ENCODE results near the gene AP5B1. TPM values are rescaled to one million over a fixed set of nuclear protein-coding genes. Genes with fewer than 3 reads are reported as not detected.
A peak's percentile ranks its signal among the peaks of the same experiment; 100 is the strongest.

Gene AP5B1, protein sequence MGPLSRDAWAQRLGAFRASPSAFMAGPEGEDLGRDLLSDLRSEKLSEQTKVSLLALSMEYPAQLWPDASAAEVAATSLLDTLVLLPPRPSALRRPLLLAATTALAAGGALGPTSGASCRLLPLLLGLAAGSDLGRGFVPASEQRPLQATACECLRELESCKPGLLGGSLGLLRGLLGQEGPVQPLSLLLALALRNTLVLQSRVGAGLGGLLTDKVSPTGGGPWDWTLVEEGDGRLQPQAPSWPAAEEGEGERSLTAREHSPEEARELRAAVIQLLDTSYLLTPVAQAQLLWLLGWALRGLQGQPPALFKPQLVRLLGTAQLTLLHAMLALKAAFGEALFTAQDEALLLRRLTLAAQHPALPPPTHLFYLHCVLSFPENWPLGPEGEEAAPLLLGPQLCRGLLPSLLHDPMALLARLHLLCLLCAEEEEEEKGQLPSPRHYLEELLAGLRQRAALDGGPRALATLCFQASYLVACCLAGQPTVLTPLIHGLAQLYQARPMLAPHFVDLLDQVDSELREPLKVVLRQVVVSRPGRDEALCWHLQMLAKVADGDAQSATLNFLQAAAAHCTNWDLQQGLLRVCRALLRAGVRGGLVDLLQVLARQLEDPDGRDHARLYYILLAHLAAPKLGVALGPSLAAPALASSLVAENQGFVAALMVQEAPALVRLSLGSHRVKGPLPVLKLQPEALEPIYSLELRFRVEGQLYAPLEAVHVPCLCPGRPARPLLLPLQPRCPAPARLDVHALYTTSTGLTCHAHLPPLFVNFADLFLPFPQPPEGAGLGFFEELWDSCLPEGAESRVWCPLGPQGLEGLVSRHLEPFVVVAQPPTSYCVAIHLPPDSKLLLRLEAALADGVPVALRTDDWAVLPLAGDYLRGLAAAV
- 10 to 100 TPM in 1 of 2 donors, 1 to 10 TPM in 1; 9.5 to 14.3 TPM for total RNA-seq

- TF ChIP-seq, protein P1, sequence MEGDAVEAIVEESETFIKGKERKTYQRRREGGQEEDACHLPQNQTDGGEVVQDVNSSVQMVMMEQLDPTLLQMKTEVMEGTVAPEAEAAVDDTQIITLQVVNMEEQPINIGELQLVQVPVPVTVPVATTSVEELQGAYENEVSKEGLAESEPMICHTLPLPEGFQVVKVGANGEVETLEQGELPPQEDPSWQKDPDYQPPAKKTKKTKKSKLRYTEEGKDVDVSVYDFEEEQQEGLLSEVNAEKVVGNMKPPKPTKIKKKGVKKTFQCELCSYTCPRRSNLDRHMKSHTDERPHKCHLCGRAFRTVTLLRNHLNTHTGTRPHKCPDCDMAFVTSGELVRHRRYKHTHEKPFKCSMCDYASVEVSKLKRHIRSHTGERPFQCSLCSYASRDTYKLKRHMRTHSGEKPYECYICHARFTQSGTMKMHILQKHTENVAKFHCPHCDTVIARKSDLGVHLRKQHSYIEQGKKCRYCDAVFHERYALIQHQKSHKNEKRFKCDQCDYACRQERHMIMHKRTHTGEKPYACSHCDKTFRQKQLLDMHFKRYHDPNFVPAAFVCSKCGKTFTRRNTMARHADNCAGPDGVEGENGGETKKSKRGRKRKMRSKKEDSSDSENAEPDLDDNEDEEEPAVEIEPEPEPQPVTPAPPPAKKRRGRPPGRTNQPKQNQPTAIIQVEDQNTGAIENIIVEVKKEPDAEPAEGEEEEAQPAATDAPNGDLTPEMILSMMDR (IDR thresholded peaks at IDR 0.05): no peak
- no peak for DNase-seq (ENCODE audit: low spot score)
- no peaks in the 10 kb centered on the region for H3K9me3 ChIP-seq
- H3K27me3 ChIP-seq: peaks cover 0 to 8% of the 10 kb centered on the region in 2 donors
- H3K4me1 ChIP-seq: peaks cover 0 to 20% of the 10 kb centered on the region in 2 donors
- H3K4me3 ChIP-seq: peak within 1 kb of the TSS; percentile 71 to 96
- peak within 1 kb of the TSS; percentile 77 to 81 for H3K27ac ChIP-seq
- H3K36me3 ChIP-seq: peaks cover 30% of the 10 kb centered on the region
Measured at GRCh38 chr11:65780770-65781151, at the start of gene AP5B1. Gene AP5B1, minus strand, starts transcription at chr11:65780976. Its CDS starts 385 bp downstream, at chr11:65780591.

GRCh38 chr11:65829459-65829858 lies 48.7 kb upstream of the AP5B1 start:
- no peak for DNase-seq (ENCODE audit: low spot score)

DNA sequence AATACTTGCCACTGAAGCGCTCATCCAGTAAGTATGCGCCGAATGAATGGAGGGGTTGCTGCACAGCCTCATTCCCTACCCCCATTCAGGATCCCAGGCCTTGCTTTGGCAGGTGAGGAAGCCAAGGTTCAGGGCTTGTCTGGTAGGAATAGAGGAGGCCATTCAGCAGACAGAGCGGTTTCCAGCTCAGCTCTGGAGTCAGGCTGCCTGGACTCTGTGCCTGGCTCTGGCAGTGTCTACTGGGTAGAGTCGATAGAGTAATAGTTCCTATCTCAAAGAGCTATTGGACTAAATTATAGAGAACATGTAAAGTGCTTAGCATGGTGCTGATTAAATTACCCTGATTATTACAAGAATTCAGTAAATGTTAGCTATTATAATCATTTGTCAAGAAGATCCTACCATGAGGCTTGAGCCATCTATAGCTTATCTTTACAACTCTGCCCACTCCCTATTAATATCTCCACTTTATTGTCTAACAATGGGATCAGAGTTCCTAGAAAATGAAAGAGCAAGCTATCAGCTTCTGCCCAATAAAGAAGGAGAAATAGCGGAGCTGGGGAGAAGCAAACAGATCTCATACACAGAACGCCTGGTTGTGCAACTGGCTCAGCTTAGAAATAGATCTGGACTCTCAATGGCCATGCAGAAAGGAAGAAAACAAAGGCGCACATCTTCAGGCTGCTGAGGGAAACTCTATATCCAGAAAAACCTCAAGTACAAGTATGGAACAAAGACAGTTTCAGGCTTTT lies 46.4 kb upstream of the AP5B1 start:
- no peak overlapping the region for H3K27ac ChIP-seq
- no peaks in the 10 kb centered on the region for H3K27me3 ChIP-seq
- DNase-seq (ENCODE audit: low spot score): no peak
- no peak overlapping the region for H3K4me3 ChIP-seq
- H3K4me1 ChIP-seq: no peaks in the 10 kb centered on the region
- H3K36me3 ChIP-seq: no peaks in the 10 kb centered on the region
- no peaks in the 10 kb centered on the region for H3K9me3 ChIP-seq
- TF ChIP-seq, protein P1 (IDR thresholded peaks at IDR 0.05): no peak

More at GRCh38 chr11:65829459-65829858, 48.7 kb upstream of the AP5B1 start:
- no peak overlapping the region for H3K4me3 ChIP-seq
- TF ChIP-seq, protein P1 (IDR thresholded peaks at IDR 0.05): no peak
- no peaks in the 10 kb centered on the region for H3K9me3 ChIP-seq
- no peaks in the 10 kb centered on the region for H3K36me3 ChIP-seq
- no peaks in the 10 kb centered on the region for H3K27me3 ChIP-seq
- H3K4me1 ChIP-seq: peaks cover 0 to 13% of the 10 kb centered on the region in 2 donors
- no peak overlapping the region for H3K27ac ChIP-seq

DNA sequence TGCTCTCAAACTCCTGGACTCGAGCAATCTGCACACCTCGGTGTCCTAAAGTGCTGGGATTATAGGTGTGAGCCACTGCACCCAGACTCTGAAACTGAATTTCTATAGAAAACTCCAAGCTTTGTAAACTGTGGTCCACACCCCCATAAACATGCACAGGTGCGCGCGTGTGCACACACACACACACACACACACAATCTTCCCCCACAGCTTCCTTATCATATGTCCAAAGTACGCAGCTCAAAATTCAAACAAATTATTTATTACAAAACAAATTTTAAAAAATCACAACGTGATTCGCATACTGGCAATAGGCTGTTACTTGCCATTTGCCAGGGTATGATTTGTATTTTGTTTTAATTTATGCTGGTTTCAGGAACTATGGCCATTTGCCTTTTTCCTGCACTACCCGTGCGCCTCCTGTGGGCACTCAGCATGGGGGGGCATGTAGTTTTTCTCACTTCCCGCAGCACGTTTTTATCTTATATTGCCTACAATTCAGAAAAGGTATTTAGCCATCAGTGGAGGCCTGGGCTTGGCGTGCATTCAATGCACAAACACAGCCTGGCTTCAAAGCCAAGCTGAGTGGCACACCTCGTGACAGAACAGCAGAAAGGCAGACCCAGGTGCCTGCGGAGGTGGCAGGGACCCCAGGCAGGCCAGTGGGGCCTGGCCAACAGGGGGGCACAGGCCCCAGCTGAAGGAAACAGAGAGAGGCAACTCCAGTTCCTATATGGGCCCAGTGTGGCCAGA lies 42.2 kb upstream of the AP5B1 start:
- no peak overlapping the region for H3K27ac ChIP-seq
- no peaks in the 10 kb centered on the region for H3K9me3 ChIP-seq
- no peak for DNase-seq (ENCODE audit: low spot score)
- no peaks in the 10 kb centered on the region for H3K36me3 ChIP-seq
- no peaks in the 10 kb centered on the region for H3K27me3 ChIP-seq
- peaks cover 0 to 4% of the 10 kb centered on the region in 2 donors for H3K4me1 ChIP-seq
- TF ChIP-seq, protein P1 (IDR thresholded peaks at IDR 0.05): no peak
- no peak overlapping the region for H3K4me3 ChIP-seq

DNA sequence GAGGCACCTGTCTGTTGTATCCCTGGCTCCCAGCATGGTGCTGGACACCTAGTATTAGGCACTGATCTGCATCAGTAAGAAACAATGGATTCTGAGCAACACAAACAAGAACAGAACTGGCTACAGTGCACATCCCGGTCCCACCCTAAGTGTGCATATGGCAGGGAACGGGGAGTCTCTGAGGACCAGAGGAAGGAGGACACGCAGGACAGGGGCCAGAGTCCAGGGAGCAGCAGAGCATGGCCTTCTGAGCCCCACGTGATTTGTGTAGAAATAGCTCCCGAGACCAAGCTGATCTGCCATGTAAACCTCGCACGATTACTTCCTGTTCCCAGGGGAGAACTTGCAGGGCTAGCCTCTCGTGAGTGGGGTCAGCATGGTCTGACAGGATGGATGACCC lies 40.3 kb upstream of the AP5B1 start:
- peaks cover 0 to 8% of the 10 kb centered on the region in 2 donors for H3K4me1 ChIP-seq
- H3K36me3 ChIP-seq: no peaks in the 10 kb centered on the region
- TF ChIP-seq, protein P1 (IDR thresholded peaks at IDR 0.05): no peak
- H3K4me3 ChIP-seq: no peak overlapping the region
- DNase-seq (ENCODE audit: low spot score): no peak
- H3K27me3 ChIP-seq: no peaks in the 10 kb centered on the region
- no peaks in the 10 kb centered on the region for H3K9me3 ChIP-seq
- no peak overlapping the region for H3K27ac ChIP-seq

Measured in right atrium auricular region (tissue), 2 donors.